KMS-11 (cell line): ENCODE results near the gene UBALD1.

ENCODE experiments used
- H2AFZ ChIP-seq: fragments of 200-600 bp; sonication (generic); 2 replicates; pipeline ENCODE4 v1.6.1; 2016; ENCODE audit warnings: antibody characterized with exemption, mixed run types, low read depth
- H3K27ac ChIP-seq: fragments of 200-600 bp; sonication (generic); 2 replicates; pipeline ENCODE4 v1.6.1; 2016; ENCODE audit warnings: mild to moderate bottlenecking, mixed run types
- H3K27me3 ChIP-seq: fragments of 200-600 bp; sonication (generic); 2 replicates; pipeline ENCODE4 v1.6.1; 2017; ENCODE audit warnings: mild to moderate bottlenecking, low read depth, mixed run types, moderate library complexity; ENCODE audit not compliant: insufficient read depth
- H3K36me3 ChIP-seq: fragments of 200-600 bp; sonication (generic); 2 replicates; pipeline ENCODE4 v1.6.1; 2017; ENCODE audit warnings: mild to moderate bottlenecking, mixed run types; ENCODE audit not compliant: insufficient read depth
- H3K4me1 ChIP-seq: fragments of 200-600 bp; sonication (generic); 2 replicates; pipeline ENCODE4 v1.6.1; 2016; ENCODE audit warnings: mild to moderate bottlenecking, low read depth, mixed run types; ENCODE audit not compliant: poor library complexity, severe bottlenecking
- H3K4me2 ChIP-seq: fragments of 200-600 bp; sonication (generic); 2 replicates; pipeline ENCODE4 v1.7.0; 2016; ENCODE audit warnings: mild to moderate bottlenecking, mixed run types
- H3K4me3 ChIP-seq: fragments of 200-600 bp; sonication (generic); IDR thresholded peaks from 2 replicates; pipeline ENCODE4 v1.6.1; 2017; ENCODE audit warnings: low read depth, low read length, mixed read lengths; ENCODE audit not compliant: insufficient read depth
- H3K79me2 ChIP-seq: fragments of 200-600 bp; sonication (generic); 2 replicates; pipeline ENCODE4 v1.6.1; 2016; ENCODE audit warnings: low read depth, mixed run types; ENCODE audit not compliant: insufficient read depth
- H3K9ac ChIP-seq: fragments of 200-600 bp; sonication (generic); 2 replicates; pipeline ENCODE4 v1.6.1; 2016; ENCODE audit warnings: mild to moderate bottlenecking, mixed run types
- H4K20me1 ChIP-seq: fragments of 200-600 bp; sonication (generic); 2 replicates; pipeline ENCODE4 v1.6.1; 2016; ENCODE audit warnings: mild to moderate bottlenecking, mixed run types; ENCODE audit not compliant: insufficient read depth
- CTCF ChIP-seq: fragments of 200-600 bp; sonication (generic); conservative IDR thresholded peaks from 2 replicates; pipeline ENCODE4 v1.6.1; 2017; ENCODE audit warnings: low read depth, mild to moderate bottlenecking, antibody characterized with exemption, low read length, moderate library complexity, mixed read lengths

Gene UBALD1

GRCh38 chr16:4607841-4608703 is 6.6 kb downstream of the UBALD1 start:
- Histone ChIP-seq H3K27ac (no peak overlapping the region), H3K27me3 (no peaks in the 10 kb centered on the region), H3K36me3 (no peaks in the 10 kb centered on the region), H3K4me1 (peaks cover 3% of the 10 kb centered on the region), H3K79me2 (peaks cover 3% of the 10 kb centered on the region; the same call in 1 of the 2 replicates), H2AFZ (no peak overlapping the region), H3K9ac (no peak overlapping the region), H4K20me1 (no peaks in the 10 kb centered on the region), H3K4me2 (no peak overlapping the region), H3K4me3 (no peak overlapping the region)
- no peak for TF ChIP-seq CTCF

DNA sequence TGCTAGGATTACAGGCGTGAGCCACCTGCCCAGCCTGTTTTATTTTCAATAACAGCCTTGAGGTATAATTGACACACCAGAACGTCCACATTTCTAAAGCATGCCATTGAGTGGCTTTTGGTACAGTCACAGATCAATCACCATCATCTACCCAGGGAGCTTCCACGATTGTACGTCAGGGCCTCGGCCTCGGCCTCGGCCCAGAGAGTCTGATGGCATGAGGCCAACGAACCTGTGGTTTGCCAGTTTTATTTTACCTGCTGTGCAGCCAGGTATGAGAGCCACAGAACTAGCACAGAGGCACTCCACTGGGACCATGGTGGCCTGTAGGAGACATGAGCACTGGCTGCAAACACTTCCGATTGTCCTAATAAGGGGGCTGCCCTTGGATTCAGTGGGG is 8.3 kb downstream of the UBALD1 start:
- TF ChIP-seq CTCF = no peak
- no peaks in the 10 kb centered on the region for H3K36me3 ChIP-seq
- no peaks in the 10 kb centered on the region for H3K4me1 ChIP-seq
- no peak overlapping the region for H3K27ac ChIP-seq
- no peak overlapping the region for H3K9ac ChIP-seq
- H2AFZ ChIP-seq = no peak overlapping the region
- H3K27me3 ChIP-seq = peaks cover 7% of the 10 kb centered on the region; the same call in 1 of the 2 replicates
- no peaks in the 10 kb centered on the region for H4K20me1 ChIP-seq
- no peaks in the 10 kb centered on the region for H3K79me2 ChIP-seq
- H3K4me3 ChIP-seq = no peak overlapping the region
- H3K4me2 ChIP-seq = no peak overlapping the region

- H3K4me2 ChIP-seq = no peak overlapping the region
- H4K20me1 ChIP-seq = no peaks in the 10 kb centered on the region
- peaks cover 21% of the 10 kb centered on the region; the same call in 1 of the 2 replicates for H3K27me3 ChIP-seq
- H2AFZ ChIP-seq = no peak overlapping the region
- no peaks in the 10 kb centered on the region for H3K79me2 ChIP-seq
- H3K9ac ChIP-seq = no peak overlapping the region
- no peaks in the 10 kb centered on the region for H3K4me1 ChIP-seq
- no peak overlapping the region for H3K27ac ChIP-seq
- no peak for TF ChIP-seq CTCF
- H3K36me3 ChIP-seq = no peaks in the 10 kb centered on the region
- no peak overlapping the region for H3K4me3 ChIP-seq
Measured at GRCh38 chr16:4604401-4604800, 10.3 kb downstream of the UBALD1 start.

DNA sequence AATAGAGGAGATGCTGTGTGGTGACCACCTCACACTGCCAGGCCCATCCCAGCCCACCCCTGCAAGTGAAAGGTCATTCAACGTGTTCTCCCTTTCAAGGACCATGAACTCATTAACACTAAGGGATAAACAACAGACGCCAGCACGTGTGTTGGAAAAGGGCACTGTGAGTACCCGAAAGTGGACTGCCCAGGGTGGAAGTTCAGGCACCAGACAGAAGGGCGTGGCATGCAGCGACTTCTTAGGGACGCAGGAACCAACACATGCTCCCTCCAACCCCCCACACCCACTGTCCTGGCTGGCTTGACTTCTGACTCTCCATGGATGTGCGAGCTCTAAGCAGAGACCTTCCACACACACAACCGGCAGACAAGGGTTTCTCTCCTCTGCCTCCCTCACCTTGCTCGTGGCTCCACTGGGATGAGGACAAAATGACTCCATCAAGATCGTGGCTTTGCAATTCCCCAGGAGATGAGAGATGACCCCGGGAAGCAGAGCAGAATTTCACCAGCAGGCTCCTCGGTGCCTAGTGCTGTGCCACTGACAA is 11.0 kb downstream of the UBALD1 start:
- no peaks in the 10 kb centered on the region for H3K79me2 ChIP-seq
- no peak overlapping the region for H2AFZ ChIP-seq
- H3K4me1 ChIP-seq = no peaks in the 10 kb centered on the region
- no peaks in the 10 kb centered on the region for H4K20me1 ChIP-seq
- H3K4me3 ChIP-seq = no peak overlapping the region
- no peak overlapping the region for H3K4me2 ChIP-seq
- H3K27me3 ChIP-seq = peaks cover 28% of the 10 kb centered on the region
- H3K9ac ChIP-seq = no peak overlapping the region
- no peak overlapping the region for H3K27ac ChIP-seq
- no peaks in the 10 kb centered on the region for H3K36me3 ChIP-seq
- no peak for TF ChIP-seq CTCF
